ENCODE data around the gene ADCY10. TPM values are rescaled to one million over a fixed set of nuclear protein-coding genes. Genes with fewer than 3 reads are reported as not detected.
"Not testable (repeated sequence)": the region's sequence is repeated elsewhere in the genome, so short reads cannot be mapped to it uniquely, and the experiment has no call there.

The ADCY10 gene
- total RNA-seq, 1 donor from 2014 or later = not detected

- ATAC-seq = no peak
Measured at GRCh38 chr1:167882376-167882775, 31.6 kb downstream of the ADCY10 start.

- peak; percentile 52 for ATAC-seq
Measured at GRCh38 chr1:167881786-167882185, 32.1 kb downstream of the ADCY10 start.

- no peak for ATAC-seq
Measured at GRCh38 chr1:167881069-167881468, 32.9 kb downstream of the ADCY10 start.

GRCh38 chr1:167880580-167881021 is 33.3 kb downstream of the ADCY10 start:
- ATAC-seq = no peak

GRCh38 chr1:167879508-167879907 is 34.4 kb downstream of the ADCY10 start:
- no peak for ATAC-seq

GRCh38 chr1:167878372-167879160 is 35.4 kb downstream of the ADCY10 start:
- ATAC-seq = no peak

GRCh38 chr1:167876597-167877175 is 37.2 kb downstream of the ADCY10 start:
- ATAC-seq = no peak

GRCh38 chr1:167871331-167871730 is 42.6 kb downstream of the ADCY10 start:
- no peak for ATAC-seq

- ATAC-seq = not testable (repeated sequence)
Measured at GRCh38 chr1:167869157-167870001, 44.6 kb downstream of the ADCY10 start.

GRCh38 chr1:167866739-167867414 is 47.1 kb downstream of the ADCY10 start:
- not testable (repeated sequence) for ATAC-seq

- not testable (repeated sequence) for ATAC-seq
Measured at GRCh38 chr1:167866326-167866725, 47.6 kb downstream of the ADCY10 start.

- not testable (repeated sequence) for ATAC-seq
Measured at GRCh38 chr1:167865804-167866308, 48.1 kb downstream of the ADCY10 start.

GRCh38 chr1:167865193-167865592 is 48.7 kb downstream of the ADCY10 start:
- not testable (repeated sequence) for ATAC-seq

GRCh38 chr1:167864392-167865032 is 49.4 kb downstream of the ADCY10 start:
- ATAC-seq = no peak

- ATAC-seq = no peak
Measured at GRCh38 chr1:167863921-167864279, 50.0 kb downstream of the ADCY10 start.

GRCh38 chr1:167863191-167863920 is 50.6 kb downstream of the ADCY10 start:
- ATAC-seq = not testable (repeated sequence)

- no peak for ATAC-seq
Measured at GRCh38 chr1:167862432-167863076, 51.4 kb downstream of the ADCY10 start.

- ATAC-seq = no peak
Measured at GRCh38 chr1:167861664-167862381, 52.1 kb downstream of the ADCY10 start.

GRCh38 chr1:167860231-167860923 is 53.6 kb downstream of the ADCY10 start:
- ATAC-seq = no peak
